MM.1S (cell line): ENCODE data around the gene DHRS7B.

Experiments
- DNase-seq: peaks from one replicate; pipeline ENCODE4 v3.0.0-alpha.2; 2015
- H2AFZ ChIP-seq: fragments of 300-600 bp; sonication (generic); 2 replicates; pipeline ENCODE4 v1.6.0; 2016; ENCODE audit warnings: antibody characterized with exemption, low read length
- H3F3A ChIP-seq: fragments of 300-600 bp; sonication (generic); 2 replicates; pipeline ENCODE4 v1.6.1; 2016; ENCODE audit warnings: mild to moderate bottlenecking, antibody characterized with exemption, low read length, moderate library complexity, mixed read lengths; ENCODE audit not compliant: insufficient read depth
- H3K27ac ChIP-seq: fragments of 300-600 bp; sonication (generic); 2 replicates; pipeline ENCODE4 v1.5.1; 2016; ENCODE audit warnings: mild to moderate bottlenecking, low read length
- H3K27me3 ChIP-seq: fragments of 300-600 bp; sonication (generic); replicated peaks from 2 replicates; pipeline ENCODE4 v1.6.0; 2016; ENCODE audit warnings: low read length; ENCODE audit not compliant: insufficient read depth
- H3K36me3 ChIP-seq: fragments of 300-600 bp; sonication (generic); replicated peaks from 2 replicates; pipeline ENCODE4 v1.6.1; 2016; ENCODE audit warnings: mild to moderate bottlenecking, low read length, mixed read lengths; ENCODE audit not compliant: insufficient read depth
- H3K4me1 ChIP-seq: fragments of 300-600 bp; sonication (generic); 2 replicates; pipeline ENCODE4 v1.6.1; 2016; ENCODE audit warnings: low read length, mixed read lengths
- H3K4me2 ChIP-seq: fragments of 300-600 bp; sonication (generic); 2 replicates; pipeline ENCODE4 v1.6.0; 2016; ENCODE audit warnings: low read depth, low read length
- H3K4me3 ChIP-seq: fragments of 300-600 bp; sonication (generic); 2 replicates; pipeline ENCODE4 v1.5.1; 2016; ENCODE audit warnings: low read length, mixed read lengths
- H3K79me2 ChIP-seq: fragments of 300-600 bp; sonication (generic); 2 replicates; pipeline ENCODE4 v1.6.1; 2016; ENCODE audit warnings: mixed run types, low read length, mixed read lengths
- H3K9ac ChIP-seq: fragments of 300-600 bp; sonication (generic); 2 replicates; pipeline ENCODE4 v1.6.1; 2016; ENCODE audit warnings: low read length, mixed read lengths
- H3K9me2 ChIP-seq: fragments of 300-600 bp; sonication (generic); replicated peaks from 2 replicates; pipeline ENCODE4 v1.6.1; 2016; ENCODE audit warnings: mild to moderate bottlenecking, low read length, mixed read lengths; ENCODE audit not compliant: insufficient read depth
- H3K9me3 ChIP-seq: fragments of 300-600 bp; sonication (generic); replicated peaks from 2 replicates; pipeline ENCODE4 v1.6.1; 2016; ENCODE audit warnings: mild to moderate bottlenecking, low read length, mixed read lengths; ENCODE audit not compliant: insufficient read depth
- H4K20me1 ChIP-seq: fragments of 300-600 bp; sonication (generic); 2 replicates; pipeline ENCODE4 v1.6.1; 2016; ENCODE audit warnings: mild to moderate bottlenecking, low read length, moderate library complexity, mixed read lengths; ENCODE audit not compliant: insufficient read depth
- EZH2 ChIP-seq: fragments of 300-600 bp; sonication (generic); optimal IDR thresholded peaks from 2 replicates; pipeline ENCODE3; 2017; ENCODE audit warnings: low read depth, mild to moderate bottlenecking, antibody characterized with exemption, low read length, mixed read lengths
- EZH2phosphoT487 ChIP-seq: fragments of 300-600 bp; sonication (generic); IDR thresholded peaks from 2 replicates; pipeline ENCODE4 v1.6.1; 2018; ENCODE audit warnings: antibody characterized with exemption, low read length
- TF ChIP-seq, protein P1 (sequence below): fragments of 300-600 bp; sonication (generic); IDR thresholded peaks from 2 replicates; pipeline ENCODE4 v1.5.1; 2016; ENCODE audit warnings: antibody characterized with exemption, low read length, mixed read lengths

Gene DHRS7B

DNA sequence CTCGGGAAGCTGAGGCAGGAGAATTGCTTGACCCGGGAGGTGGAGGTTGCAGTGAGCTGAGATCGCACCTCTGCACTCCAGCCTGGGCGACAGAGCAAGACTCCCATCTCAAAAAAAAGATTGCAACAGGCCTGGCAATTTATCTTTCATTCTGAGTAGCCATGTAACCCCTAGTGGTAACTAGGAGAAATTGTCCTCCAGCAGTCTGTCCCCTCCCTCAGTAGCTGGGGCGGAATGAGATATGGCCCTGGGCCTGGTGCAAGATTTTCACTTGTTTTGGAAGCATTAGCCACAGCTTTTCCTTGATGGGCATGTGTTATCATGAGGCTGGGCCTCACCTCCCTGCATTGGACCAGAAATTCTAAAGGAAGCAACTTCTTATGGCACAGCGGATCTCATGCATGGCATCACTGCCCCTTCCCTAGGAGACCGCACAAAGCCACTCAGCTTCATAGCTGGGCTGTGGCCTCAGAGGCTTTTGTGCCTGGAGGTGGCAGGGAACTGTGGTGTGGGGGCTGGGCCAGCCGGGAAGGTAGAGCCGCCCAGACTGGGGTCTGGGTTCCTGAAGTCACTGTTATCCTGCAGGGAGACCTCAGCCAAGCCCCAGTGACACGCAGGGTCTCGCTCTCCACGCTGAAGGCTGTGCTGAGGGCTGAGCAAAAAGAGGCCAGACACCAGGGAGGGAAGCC lies 113.1 kb downstream of the DHRS7B start:
- no peaks in the 10 kb centered on the region for H3K9me2 ChIP-seq
- TF ChIP-seq, protein P1, sequence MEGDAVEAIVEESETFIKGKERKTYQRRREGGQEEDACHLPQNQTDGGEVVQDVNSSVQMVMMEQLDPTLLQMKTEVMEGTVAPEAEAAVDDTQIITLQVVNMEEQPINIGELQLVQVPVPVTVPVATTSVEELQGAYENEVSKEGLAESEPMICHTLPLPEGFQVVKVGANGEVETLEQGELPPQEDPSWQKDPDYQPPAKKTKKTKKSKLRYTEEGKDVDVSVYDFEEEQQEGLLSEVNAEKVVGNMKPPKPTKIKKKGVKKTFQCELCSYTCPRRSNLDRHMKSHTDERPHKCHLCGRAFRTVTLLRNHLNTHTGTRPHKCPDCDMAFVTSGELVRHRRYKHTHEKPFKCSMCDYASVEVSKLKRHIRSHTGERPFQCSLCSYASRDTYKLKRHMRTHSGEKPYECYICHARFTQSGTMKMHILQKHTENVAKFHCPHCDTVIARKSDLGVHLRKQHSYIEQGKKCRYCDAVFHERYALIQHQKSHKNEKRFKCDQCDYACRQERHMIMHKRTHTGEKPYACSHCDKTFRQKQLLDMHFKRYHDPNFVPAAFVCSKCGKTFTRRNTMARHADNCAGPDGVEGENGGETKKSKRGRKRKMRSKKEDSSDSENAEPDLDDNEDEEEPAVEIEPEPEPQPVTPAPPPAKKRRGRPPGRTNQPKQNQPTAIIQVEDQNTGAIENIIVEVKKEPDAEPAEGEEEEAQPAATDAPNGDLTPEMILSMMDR: peak; percentile 40
- no peak for TF ChIP-seq EZH2
- H3K4me2 ChIP-seq: no peak overlapping the region
- DNase-seq: peak; percentile 32
- H3K27me3 ChIP-seq: no peaks in the 10 kb centered on the region
- no peak overlapping the region for H3K9ac ChIP-seq
- no peak overlapping the region for H3K4me3 ChIP-seq
- no peaks in the 10 kb centered on the region for H3F3A ChIP-seq
- H3K36me3 ChIP-seq: no peaks in the 10 kb centered on the region
- H3K4me1 ChIP-seq: no peaks in the 10 kb centered on the region
- no peaks in the 10 kb centered on the region for H4K20me1 ChIP-seq
- no peak overlapping the region for H3K27ac ChIP-seq
- no peaks in the 10 kb centered on the region for H3K79me2 ChIP-seq
- no peaks in the 10 kb centered on the region for H3K9me3 ChIP-seq
- H2AFZ ChIP-seq: no peak overlapping the region

DNA sequence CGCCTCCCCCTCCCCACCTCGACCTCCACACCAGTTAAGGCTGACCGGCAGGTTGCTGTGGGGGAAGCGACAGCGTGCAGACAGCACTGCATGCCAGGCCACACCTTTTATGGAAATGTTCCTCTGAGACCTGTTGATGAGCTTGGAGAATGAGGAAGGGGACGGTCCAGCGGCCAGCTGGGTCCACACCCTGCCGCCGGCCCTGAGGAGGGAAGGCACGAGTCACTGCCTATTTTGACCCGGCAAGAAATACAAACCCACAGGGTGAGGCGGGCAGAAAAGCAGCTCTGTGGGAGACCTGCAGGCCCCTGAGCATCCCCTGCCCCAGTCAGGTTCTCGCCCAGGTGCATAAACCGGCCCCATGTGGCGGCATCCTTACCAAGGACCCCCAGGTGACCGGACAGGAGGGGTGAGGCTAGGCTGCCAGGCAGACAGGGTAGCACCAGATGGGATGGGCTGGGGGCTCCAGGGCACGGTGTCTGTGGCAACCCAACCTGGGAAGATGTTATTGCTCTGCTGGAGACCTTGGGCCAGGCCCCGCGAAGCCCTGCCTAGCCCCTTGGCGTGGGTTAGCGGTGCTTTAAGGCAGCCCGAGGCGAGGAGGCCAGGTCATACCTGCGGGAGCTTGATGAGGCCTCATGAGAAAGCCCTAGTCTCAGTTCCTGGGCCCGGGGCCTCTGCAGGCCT lies 113.7 kb downstream of the DHRS7B start:
- TF ChIP-seq EZH2phosphoT487 (no peak), EZH2 (no peak)
- TF ChIP-seq, protein P1: no peak
- Histone ChIP-seq H3K27ac (no peak overlapping the region), H2AFZ (no peak overlapping the region)

More for the DNA sequence above, 113.7 kb downstream of the DHRS7B start:
- no peak overlapping the region for H3K4me2 ChIP-seq
- DNase-seq: no peak
- H3F3A ChIP-seq: no peaks in the 10 kb centered on the region
- no peaks in the 10 kb centered on the region for H3K27me3 ChIP-seq
- H3K36me3 ChIP-seq: no peaks in the 10 kb centered on the region
- no peak overlapping the region for H3K9ac ChIP-seq
- H3K4me1 ChIP-seq: no peaks in the 10 kb centered on the region
- H3K9me2 ChIP-seq: no peaks in the 10 kb centered on the region
- no peak overlapping the region for H3K4me3 ChIP-seq
- no peaks in the 10 kb centered on the region for H3K9me3 ChIP-seq
- H4K20me1 ChIP-seq: no peaks in the 10 kb centered on the region
- H3K79me2 ChIP-seq: no peaks in the 10 kb centered on the region
